Suppressor macrophage treated with lipopolysaccharide for 4 hours (primary cell): ENCODE data around the gene WASF2.
"Not testable (repeated sequence)": the region's sequence is repeated elsewhere in the genome, so short reads cannot be mapped to it uniquely, and the experiment has no call there.

Source experiments
- DNase-seq: peaks from one replicate; pipeline ENCODE4 v3.0.0-alpha.2; 2020

The WASF2 gene, protein sequence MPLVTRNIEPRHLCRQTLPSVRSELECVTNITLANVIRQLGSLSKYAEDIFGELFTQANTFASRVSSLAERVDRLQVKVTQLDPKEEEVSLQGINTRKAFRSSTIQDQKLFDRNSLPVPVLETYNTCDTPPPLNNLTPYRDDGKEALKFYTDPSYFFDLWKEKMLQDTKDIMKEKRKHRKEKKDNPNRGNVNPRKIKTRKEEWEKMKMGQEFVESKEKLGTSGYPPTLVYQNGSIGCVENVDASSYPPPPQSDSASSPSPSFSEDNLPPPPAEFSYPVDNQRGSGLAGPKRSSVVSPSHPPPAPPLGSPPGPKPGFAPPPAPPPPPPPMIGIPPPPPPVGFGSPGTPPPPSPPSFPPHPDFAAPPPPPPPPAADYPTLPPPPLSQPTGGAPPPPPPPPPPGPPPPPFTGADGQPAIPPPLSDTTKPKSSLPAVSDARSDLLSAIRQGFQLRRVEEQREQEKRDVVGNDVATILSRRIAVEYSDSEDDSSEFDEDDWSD

DNA sequence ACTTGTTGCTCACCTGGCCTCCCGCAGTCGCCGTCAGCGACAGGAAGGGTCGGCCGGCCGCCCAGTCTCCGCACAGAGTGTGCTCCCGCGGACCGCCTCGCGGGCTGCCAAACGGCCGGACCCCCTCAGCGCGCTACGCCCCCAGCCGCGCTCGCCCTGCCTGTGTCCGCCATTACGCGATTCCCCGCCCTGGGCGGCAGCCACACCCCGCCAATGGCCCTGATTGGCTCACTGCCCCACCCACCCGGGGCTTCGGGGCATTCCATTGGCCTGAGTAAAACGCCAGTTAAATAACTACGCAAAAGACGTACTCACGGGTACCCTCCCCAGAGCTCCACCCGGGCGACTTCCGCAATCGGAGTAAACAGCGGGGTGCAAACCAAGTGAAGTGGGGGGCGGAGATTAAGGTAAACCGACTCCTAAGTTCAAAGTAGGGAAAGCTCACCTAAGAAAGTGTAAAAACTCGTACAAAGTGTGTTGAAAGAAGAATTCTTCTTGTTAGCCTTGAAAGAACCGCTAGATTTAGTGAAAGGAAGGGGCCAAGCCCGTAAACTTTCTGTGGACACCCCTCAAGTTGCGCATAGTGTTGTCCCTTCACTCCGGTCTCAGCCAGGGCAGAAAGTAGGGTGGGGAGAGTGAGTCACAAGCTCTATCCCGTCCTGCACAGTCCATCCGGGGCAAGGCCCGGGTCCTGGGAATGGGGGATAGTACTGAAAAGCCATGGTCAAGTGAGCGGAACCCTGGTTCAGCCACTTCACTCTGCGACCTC, at the start of gene WASF2:
TSS of gene WASF2 (minus strand) at position 195 of the 769 bp plus-strand sequence. CDS start 61,277 bp downstream, outside the sequence.
- peak; percentile 99 for DNase-seq

DNA sequence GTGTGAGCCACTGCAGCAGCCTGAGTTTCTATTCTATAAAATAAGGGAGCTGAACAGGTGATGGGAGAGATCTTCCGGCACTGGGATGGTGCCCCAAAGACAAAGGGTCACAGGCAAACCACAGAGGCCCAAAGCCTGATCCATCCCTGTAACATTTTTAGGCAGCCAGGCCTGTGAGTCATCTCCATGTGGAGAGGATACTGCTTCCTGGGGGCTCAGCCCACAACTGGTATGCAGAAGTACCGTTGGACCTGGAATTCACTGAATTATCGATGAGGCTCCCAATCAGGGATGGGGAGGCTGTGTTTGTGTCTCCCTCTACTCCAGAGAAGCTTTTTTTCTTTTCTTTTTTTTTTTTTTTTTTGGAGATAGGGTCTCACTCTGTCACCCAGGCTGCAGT, 48.8 kb upstream of the WASF2 start:
- no peak for DNase-seq

DNA sequence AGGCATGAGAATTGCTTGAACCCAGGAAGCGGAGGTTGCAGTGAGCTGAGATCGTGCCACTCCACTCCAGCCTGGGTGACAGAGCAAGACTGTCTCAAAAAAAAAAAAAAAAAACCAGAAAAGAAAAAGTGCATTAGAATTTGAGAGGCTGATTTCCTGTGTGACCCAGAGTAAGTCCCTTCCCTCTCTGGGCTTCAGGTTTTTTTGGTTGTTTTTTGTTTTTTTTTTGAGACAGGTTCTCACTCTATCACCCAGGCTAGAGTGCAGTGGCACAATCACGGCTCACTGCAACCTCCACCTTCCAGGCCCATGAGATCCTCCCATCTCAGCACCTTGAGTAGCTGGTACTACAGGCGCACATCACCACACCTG, 48.3 kb upstream of the WASF2 start:
- DNase-seq, result not testable (repeated sequence)

DNA sequence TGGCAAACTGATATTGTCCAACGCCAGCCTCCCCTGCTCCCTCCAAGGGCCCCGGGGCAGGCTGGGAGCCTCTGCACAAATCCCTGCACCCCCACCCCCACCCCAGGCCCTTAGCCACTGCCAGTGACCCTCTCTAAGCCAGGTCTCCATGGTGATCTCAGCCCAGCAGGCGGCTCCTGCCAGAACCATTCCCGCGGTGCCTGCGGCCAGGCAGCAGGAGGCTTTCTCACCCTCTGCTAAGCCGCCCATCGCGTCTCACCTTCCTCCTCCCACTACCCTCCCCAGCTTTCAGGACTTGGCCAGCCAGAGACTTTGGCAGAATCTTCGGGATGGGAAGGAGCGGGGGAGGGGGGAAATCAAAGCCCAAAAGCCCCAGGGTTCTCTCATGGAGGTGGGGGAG, 46.8 kb upstream of the WASF2 start:
- DNase-seq, result no peak

DNA sequence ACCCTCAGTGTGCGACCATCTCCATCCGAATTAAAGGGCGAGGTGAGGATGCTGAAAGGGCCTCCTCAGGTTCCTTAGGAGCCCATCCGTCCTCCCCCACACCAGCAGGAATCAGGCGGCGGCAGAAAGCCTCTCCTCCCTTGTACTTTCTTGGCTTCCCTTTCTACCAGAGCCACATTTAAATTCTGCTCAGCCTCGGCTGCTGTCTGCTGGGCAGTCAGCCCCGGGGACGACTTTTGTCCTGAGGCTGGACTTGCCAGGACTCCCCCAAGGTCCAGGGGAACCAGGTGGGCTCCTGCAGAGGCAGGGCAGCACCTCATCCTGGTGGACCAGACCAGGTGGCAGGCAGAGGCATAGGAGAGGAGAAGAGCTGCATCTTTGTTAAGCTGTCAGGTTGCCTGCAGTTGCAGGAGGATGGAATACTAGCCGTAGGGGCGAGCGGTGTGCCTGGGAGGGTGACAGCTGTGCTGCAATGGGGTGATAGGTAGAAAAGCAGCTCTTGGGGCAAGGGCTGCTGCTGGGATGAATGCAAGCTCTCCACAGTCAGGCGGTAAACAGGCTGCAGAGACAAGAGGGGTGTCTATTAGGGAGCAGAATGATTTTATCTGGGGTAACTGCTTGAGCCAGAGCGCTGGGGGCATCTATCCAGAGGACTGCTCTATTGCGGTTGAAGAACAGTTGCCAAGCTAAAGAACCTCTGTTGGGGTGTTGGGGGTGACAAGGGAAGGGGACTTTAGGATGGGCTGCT, 46.2 kb upstream of the WASF2 start:
- DNase-seq, result no peak

DNA sequence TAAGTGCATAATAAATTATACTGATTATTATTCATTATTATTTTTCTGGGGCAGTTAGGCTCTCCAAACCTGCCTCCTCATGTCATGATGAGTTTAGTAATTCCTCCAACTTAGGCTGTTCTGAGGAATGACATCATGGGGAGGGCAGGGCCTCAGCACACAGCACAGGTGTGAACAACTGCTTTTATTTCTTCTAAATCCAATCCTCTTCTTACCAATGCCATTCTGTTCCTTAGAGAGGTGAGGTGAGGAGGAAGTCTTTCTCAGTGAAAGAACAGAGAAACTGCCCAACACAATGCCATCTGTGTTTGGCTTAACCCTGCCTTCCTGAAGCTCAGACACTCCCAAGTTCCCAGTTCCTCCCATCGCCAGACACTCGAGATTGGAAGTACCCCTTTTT, 45.4 kb upstream of the WASF2 start:
- no peak for DNase-seq

DNA sequence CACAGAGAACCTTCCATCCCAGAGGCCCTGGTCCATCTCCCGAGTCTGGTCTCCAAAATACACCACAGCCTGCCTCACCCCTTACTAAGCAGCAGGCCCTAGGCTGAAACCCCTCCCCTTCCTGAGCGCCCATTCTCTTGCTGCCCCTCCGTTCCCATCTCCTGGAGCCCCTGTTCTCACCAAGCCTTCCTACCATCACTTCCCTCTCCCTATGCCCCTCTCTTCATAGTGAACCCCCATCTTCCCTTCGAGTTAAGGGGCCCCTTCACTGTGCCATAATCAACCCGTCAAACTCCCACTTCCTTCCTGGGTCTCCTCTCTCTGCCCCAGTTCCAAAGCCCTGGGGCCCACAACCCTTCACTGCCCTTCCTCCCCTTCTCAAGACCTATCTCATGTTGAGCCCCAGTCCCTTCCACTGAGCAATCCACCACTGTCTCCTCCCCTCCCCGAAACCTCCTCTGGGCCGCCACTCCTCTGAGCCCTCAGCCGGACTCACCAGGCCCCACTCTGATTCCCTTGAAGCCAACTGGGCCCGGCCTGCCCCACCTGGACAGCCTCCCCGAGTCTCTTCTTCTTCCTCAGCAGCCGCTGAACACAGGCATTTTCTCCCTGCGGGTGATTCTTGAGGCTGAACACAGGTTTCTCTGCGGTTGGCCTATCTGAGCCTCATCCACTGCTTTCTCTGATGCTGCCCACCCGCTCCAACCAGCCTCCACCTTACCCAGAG, 42.2 kb upstream of the WASF2 start:
- DNase-seq, result no peak

DNA sequence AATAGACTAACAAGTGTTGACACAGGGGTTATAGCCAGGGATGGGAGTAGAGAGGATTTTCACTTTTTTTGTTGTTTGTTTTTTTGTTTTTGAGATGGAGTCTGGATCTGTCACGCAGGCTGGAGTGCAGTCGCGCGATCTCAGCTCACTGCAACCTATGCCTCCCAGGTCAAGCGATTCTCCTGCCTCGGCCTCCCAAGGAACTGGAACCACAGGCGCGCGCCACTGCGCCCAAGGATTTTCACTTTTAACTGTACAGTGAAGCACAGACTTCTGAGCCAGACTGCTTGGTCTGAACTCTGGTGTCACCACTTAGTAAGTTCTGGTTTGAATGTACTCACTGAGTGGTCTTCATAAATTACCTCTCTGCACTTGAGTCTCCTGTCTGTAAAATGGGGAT, 40.2 kb upstream of the WASF2 start:
- no peak for DNase-seq

DNA sequence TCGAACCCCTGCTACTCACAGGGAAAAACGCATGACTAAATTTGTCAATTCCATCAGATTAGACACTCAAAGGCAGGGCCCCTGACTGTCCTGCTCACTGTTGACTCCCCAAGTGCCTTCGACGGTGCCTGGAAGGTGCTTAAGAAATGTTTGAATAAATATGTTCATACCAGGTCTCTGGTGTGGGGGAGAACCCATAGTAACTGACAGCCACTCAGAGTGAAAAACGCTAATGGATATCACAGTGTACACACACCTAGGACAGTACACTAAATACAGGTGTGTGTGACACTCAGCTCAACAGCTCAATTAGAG, 39.7 kb upstream of the WASF2 start:
- DNase-seq, result no peak

DNA sequence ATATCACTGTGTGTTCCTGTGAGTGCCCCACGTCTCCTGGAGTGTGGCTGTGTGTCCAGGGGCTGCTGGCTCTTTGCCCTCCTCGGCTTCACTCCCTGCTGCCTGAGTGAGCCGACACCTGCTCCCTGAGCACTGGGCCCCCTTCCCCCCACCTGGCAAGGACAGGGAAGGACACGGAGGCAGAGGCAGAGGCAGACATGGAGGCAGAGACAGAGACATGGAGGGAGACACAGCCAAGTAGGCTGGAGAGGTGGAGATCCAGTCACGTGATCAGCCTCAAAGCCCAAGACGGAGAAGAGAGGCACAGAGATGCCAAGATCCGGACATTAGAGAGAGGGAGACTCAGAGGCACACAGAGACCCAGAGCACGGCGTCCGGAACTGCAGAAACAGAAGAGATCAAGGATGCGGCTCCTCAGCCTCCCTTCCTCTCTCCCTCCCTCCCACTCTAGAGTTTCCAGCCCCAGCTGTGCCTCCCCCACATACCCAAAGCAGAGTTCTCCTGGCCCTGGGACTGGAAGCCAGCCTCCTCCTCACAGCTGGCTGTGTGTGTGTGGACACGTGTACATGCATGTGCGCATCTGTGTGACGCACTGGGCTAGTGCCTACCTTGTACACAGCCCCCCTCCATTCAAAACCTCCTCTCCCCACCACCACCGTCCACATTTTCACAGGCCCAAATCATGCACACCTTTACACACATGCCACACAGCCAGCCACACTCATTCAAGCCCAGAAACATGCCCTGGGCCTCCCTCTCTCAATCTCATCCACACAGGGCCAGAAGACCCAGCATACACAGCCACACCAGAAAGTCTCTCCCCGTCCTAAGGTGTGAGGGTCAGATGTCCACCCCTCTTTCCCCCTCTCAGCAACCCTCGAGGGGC, 39.1 kb upstream of the WASF2 start:
- no peak for DNase-seq

DNA sequence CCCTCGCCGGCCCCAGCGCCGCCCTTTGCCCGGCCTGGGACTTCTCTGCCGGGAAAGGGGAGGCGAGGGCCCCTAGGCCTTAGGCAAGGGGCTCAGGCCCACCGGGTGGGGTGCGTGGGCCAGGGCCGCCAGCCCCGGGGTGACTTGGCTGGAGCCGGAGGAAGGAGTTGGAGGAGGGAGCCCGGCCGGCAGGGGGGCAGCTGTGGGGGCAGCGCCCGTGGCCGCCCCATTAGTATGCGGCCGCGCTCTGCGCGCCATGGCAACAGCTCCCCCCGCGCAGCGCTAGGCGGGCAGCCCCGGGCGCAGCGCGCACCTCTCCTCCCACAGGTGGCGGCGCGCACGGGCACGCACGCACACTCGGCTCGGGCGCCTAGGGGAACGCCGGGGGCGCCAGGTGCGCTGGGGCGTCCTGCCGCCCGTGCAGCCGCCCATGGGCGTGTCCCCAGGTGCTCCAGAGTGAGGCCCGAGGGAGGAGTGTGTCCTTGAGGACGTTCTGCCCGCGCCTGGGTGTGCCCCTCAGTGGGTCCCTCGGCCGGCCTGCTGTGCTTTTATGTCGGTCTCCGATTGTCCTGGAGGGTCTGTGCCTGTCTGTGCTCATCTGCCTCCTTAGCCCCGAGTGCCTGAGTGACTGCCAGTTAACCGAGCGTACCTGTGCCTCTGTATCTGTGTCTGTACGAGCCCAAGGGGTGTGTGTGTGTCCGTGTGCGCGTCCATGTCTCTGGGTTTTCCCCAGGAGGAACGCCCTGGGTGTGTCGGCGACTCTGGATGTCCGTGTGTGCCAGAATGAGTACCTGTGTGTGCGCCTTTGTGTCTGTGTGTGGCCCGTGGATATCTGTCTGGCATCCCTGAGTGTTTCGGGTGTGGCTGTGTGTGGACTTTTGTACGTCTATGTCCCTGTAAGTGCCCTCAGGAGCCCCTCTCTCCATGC, 38.2 kb upstream of the WASF2 start:
- DNase-seq, result no peak

DNA sequence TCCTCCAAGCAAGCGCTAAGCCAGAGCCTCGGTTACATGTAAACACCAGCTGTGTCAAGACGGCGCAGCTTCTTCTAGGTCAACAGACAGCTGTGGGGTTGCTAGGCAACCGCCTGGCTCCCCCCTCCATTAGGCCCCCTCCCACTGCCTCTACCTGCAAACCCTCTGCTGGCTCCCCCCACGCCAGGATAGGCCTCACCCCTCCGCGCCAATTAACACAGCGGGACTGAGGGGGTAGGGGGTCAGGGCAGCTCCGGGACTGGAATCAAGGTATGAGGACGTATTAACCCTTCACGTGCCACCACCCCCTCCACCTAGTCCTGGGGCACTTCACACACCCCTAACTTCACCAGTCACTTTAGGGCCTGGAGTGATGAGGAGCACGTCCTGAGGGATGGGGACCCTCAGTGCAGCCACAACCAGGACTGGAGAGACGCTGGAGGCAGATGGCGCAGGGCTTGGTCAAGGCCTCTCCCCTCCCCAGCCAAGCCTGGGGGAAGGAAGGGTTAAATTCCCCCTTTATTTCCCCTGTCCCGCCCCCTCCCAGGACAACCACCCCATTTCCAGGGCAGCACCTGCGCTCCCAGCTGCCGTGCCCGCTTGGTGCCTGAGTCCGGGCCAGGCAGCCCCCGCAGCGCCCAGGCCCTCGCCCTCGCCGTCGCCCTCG, 37.4 kb upstream of the WASF2 start:
- no peak for DNase-seq

DNA sequence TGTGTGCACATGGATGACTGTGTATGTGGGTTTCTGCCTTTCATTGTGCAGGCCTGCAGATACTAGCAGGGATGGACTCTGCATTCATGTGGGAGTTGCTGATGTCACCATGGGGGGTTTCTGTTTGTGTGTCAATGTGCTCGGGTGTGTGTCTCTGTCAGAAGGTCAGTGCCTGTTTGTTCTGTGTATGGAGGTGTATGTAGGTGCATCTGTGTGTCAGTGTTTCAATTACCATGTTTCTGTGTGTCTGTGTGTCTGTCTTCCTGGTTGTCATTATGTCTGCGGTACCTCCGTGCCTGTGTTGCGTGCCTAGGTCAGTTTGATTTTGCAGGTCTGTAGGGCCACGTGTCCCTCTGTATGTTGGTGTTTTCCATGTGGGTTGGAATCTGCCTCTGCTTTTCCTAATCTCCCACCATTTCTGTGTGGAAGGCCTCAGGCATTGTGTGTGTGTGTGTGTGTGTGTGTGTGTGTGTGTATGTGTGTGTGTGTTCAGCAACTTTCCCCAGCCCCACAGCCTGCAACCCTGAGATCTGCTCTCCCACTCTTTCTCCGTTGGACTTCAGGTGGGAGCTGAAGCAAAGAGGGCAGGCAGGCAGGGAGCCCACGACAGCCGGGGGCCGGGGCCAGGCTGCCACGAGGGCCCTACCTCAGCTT, 36.7 kb upstream of the WASF2 start:
- DNase-seq, result peak; percentile 71

DNA sequence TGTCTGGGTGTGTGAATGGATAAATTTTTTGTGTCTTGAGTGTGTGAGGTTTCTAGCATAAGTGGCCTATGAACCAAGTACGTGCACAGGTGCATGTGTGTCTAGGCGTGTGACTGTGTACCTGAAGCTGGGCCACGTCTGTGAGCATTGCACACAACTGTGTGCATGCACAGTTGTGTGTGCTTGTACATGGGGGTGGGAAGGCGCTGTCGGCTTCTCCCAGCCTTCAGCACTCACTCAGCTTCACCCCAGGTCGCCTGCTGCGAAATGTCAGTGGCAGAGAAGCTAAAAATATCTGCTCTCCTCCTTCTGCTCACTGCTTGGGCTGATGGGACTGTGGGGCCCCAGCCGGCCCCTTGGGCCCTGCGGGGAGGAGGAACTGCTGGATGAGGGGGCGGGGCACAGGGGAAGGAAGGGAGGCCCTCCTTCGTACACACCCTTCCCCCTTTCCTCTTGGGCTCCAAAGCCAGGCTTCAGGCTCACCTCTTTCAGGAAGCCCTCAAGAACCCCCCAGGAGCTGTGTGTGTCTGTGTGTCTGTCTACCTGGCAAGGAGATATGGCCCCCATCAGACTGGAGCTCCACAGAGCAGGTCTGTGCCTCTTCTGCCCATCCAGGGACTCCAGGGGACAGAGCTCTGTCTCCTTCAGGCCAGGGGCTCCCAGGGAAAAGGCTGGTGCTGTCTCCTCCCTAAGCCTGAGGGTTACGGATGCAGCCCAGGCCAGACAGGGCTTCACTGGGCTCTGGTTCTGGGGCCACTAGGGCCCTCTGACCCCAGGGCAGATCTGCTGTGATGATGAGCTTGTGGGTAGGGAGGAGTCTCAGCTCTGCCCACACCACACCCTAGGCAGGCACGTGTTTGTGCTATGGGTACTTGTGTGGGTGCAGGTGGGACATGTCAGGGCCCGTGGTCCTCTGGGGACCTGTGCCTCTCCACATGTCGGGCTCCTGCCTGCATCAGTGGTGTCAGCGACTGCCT, 35.6 kb upstream of the WASF2 start:
- peak; percentile 72 for DNase-seq

DNA sequence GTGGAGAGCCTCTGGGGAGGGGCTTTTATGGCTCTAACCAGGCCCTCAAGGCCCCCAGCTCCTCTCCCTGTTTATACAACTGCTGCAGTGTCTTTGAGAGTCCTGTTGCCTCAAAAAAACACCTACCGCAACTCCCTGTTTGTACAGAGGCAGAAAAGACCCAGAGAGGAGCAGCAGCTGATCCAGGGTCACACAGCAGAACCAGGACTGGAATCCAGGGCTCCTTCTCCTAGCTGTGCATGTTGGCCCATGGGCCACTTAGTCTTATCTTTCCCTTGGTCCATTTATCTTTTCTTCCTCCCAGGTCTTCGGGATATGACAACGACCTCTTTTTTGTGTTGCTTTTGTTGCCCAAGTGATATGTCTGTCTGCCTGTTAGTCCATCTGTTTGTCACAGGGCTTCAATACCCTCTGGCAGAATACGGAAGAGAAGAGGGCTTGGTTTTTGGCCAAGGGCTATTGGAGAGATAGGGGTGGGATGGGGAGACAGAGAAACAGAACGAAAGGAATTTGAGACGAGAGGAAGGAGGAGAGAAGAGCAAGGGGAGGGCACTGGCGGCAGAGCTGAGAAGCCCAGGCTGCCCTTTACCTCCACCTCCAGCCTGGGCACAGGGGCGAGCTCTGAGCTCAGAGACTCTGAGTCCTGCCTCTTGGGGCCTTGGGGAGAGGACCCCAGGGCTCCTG, 33.5 kb upstream of the WASF2 start:
- no peak for DNase-seq

DNA sequence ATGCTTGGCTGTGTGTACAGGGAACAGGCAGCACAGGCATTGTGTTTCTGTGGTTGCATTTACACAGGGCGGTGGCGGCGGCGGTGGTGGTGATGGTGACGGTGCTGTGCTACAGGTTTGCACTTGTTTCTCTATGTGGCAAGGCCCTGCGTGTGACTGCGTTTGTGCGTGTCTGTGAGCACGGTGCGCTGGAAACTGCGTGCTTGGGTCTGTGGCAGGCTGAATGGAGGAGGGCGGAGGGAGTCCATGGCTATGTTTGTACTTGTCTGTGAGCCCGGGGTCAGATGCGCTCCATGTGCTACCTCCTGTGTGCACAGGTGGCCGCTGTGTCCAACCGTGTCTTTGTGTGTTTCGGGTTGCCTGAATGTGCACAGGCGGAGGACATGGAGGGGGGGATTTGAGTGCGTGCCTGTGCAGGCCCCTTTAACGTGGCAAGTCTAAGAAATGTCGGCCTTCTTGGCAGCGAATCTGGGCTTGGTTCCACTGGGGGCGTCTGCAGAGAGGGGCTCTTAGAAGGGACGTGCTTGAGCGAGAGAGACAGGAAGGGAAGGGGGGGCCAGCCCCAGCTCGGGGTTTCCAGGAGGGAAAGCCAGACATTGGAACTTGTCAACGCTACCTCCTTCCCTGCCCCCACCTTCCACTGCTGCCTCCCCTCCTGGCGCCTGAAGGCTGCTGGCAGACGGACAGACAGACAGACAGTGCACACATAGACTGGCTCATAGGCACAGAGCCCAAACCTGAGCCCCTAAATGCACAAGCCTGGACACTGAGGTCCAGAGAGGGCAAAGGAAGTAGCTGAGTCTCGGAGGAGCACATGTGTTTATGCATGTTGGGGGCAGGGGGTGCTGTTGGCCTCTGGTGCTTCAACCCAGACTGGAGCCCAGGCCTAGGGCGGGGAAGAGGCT, 32.7 kb upstream of the WASF2 start:
- peak; percentile 40 for DNase-seq
